Measurements from ENCODE around the gene MTHFD2L. TPM values are rescaled to one million over a fixed set of nuclear protein-coding genes. Genes with fewer than 3 reads are reported as not detected.

Gene MTHFD2L
- total RNA-seq, 1 experiment from 2014 or later: 11.6 TPM

GRCh38 chr4:74318276-74318675 is 160.4 kb downstream of the MTHFD2L start:
- Histone ChIP-seq H2BK120ac (ENCODE audit: low read depth, low read length, poor library complexity, severe bottlenecking) (no peak overlapping the region), H3K4me2 (ENCODE audit: insufficient read depth, insufficient read length, low read length) (no peak overlapping the region), H3K9me3 (ENCODE audit: control insufficient read depth, low read depth, low read length) (no peaks in the 10 kb centered on the region), H3K27ac (ENCODE audit: insufficient read length, low read depth, low read length) (no peak overlapping the region), H3K4ac (ENCODE audit: low read depth, low read length) (no peak overlapping the region), H4K5ac (ENCODE audit: insufficient read length, low read depth, low read length) (no peak overlapping the region), H3K23ac (ENCODE audit: insufficient read length, low read depth, low read length) (no peak overlapping the region), H2AFZ (ENCODE audit: low read length) (no peak overlapping the region), H4K8ac (replicated peaks; ENCODE audit: insufficient read length, low read depth, low read length) (no peak overlapping the region), H3K79me2 (ENCODE audit: insufficient read depth, low read length) (no peaks in the 10 kb centered on the region), H2AK5ac (ENCODE audit: insufficient read length, low read length) (no peak overlapping the region), H3K14ac (ENCODE audit: insufficient read depth, low read length) (no peak overlapping the region), H3K23me2 (ENCODE audit: insufficient read length, low read depth, low read length, poor library complexity, severe bottlenecking) (no peaks in the 10 kb centered on the region), H2BK20ac (ENCODE audit: low read depth, low read length, poor library complexity, severe bottlenecking) (no peak overlapping the region), H4K20me1 (ENCODE audit: control insufficient read depth, insufficient read depth, insufficient read length) (no peaks in the 10 kb centered on the region), H3K9ac (ENCODE audit: extremely low read depth, insufficient read length, low read length) (no peak overlapping the region), H3K79me1 (ENCODE audit: insufficient read depth, low read depth, low read length, poor library complexity, severe bottlenecking) (no peaks in the 10 kb centered on the region), H2BK12ac (ENCODE audit: insufficient read length, low read depth, low read length) (no peak overlapping the region), H3K18ac (ENCODE audit: insufficient read length, low read depth, low read length) (no peak overlapping the region), H3T11ph (ENCODE audit: low read length) (no peak overlapping the region), H3K27me3 (ENCODE audit: insufficient read depth, low read length) (no peaks in the 10 kb centered on the region), H4K91ac (ENCODE audit: insufficient read length, low read depth, low read length) (no peak overlapping the region), H3K4me1 (ENCODE audit: insufficient read depth, low read length) (peaks cover 3% of the 10 kb centered on the region; the same call in 1 of the 2 replicates), H3K56ac (ENCODE audit: insufficient read length, low read depth, low read length) (no peak overlapping the region), H2BK15ac (ENCODE audit: low read depth, low read length) (no peak overlapping the region), H2BK5ac (ENCODE audit: insufficient read length, low read length) (no peak overlapping the region)
- no peaks in the 10 kb centered on the region for H3K36me3 Mint-ChIP-seq (ENCODE audit: insufficient read depth in 1 of 3, low read depth in 3 of 3)
- TF ChIP-seq CTCF (conservative IDR thresholded peaks at IDR 0.05): no peak
- no peak overlapping the region for H3K27ac Mint-ChIP-seq
- no peak for DNase-seq
- WGBS (ENCODE audit: extremely low coverage, insufficient read length, low lambda C conversion rate): no CpG with 5 or more reads among the region's 2 CpGs
- no peak overlapping the region for H3K4me3 Mint-ChIP-seq
- H3K9me3 Mint-ChIP-seq: no peaks in the 10 kb centered on the region; a peak in 1 of 5 replicates
- peaks cover 9 to 13% of the 10 kb centered on the region in 2 experiments for H3K4me1 Mint-ChIP-seq
- H3K27me3 Mint-ChIP-seq (ENCODE audit: low read depth): no peaks in the 10 kb centered on the region

All from H9 (cell line).